Lower lobe of right lung (tissue), 2 donors: ENCODE data around the gene FNBP1. TPM values are rescaled to one million over a fixed set of nuclear protein-coding genes. Genes with fewer than 3 reads are reported as not detected.

ENCODE experiments used
- ATAC-seq, 2 donors: fragments of 200-7000 bp; cut with Tn5 transposase; one replicate each; pipeline ENCODE4 v1.9.1; 2020 to 2022; ENCODE audit warnings: mild to moderate bottlenecking in 2 of 2, moderate library complexity in 2 of 2
- DNase-seq: peaks from one replicate; pipeline ENCODE4 v3.0.0-alpha.2; 2020
- H3K27ac ChIP-seq: fragments of 200-600 bp; one replicate; pipeline ENCODE4 v1.8.0; 2022
- H3K27me3 ChIP-seq: fragments of 200-600 bp; one replicate; pipeline ENCODE4 v1.8.0; 2022; ENCODE audit warnings: low read depth
- H3K36me3 ChIP-seq: fragments of 200-600 bp; one replicate; pipeline ENCODE4 v1.8.0; 2022; ENCODE audit warnings: mild to moderate bottlenecking
- H3K4me1 ChIP-seq: fragments of 200-600 bp; one replicate; pipeline ENCODE4 v1.8.0; 2022
- H3K4me3 ChIP-seq: fragments of 200-600 bp; one replicate; pipeline ENCODE4 v1.8.0; 2022; ENCODE audit warnings: mild to moderate bottlenecking
- H3K9me3 ChIP-seq: fragments of 200-600 bp; one replicate; pipeline ENCODE4 v1.8.0; 2022
- intact Hi-C: fragments of 100-400 bp; cut with DNase I; formaldehyde crosslinking; loops from one replicate; pipeline ENCODE4 v1.11.0; 2022
- total RNA-seq: library from RNA; stranded (reverse); fragmentation: NEBNext Ultra II Directional; extraction: Animal tissue kit (Norgen Biotek cat#: 25700); gene quantifications from one replicate; pipeline ENCODE4 v1.2.1, GENCODE V29; 2021
- TF ChIP-seq, protein P1 (sequence below): fragments of 200-600 bp; IDR thresholded peaks from one replicate; pipeline ENCODE4 v1.8.0; 2022; ENCODE audit warnings: antibody characterized with exemption, mild to moderate bottlenecking
- donor health status: DM: no; HTN: yes; CAD: no; lungs with severe emphysema.

Gene FNBP1
- total RNA-seq, 1 donor from 2014 or later: 61.1 TPM

DNA sequence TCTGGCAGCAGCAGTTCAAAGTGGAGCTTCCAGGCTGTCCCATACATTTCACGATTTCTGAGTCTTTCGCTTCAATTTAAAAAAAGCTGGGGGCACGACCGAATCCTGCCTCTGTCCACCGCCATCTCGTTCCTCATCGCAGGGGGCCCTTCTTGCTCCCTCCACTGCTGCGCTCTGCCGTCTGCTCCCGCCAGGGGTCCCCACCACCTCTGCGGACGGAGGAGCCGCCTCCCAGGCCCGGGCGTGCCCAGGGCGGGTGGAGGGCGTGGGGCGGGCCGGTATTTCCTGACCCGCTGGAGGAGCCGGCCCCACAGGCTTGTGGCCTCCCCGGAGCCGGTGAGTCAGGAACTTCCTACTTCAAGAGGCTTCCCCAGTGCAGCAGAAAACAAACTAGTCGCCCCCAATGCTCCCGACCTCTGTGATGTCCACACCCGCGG, 157.3 kb downstream of the FNBP1 start:
- peak; percentile 96 for DNase-seq
- ATAC-seq: peak; percentile 94 to 95
- H3K27me3 ChIP-seq: no peaks in the 10 kb centered on the region
- no peaks in the 10 kb centered on the region for H3K36me3 ChIP-seq
- intact Hi-C loops: no loop called here
- H3K4me3 ChIP-seq: peak overlapping the region; percentile 55
- H3K27ac ChIP-seq: peak overlapping the region; percentile 87
- TF ChIP-seq, protein P1, sequence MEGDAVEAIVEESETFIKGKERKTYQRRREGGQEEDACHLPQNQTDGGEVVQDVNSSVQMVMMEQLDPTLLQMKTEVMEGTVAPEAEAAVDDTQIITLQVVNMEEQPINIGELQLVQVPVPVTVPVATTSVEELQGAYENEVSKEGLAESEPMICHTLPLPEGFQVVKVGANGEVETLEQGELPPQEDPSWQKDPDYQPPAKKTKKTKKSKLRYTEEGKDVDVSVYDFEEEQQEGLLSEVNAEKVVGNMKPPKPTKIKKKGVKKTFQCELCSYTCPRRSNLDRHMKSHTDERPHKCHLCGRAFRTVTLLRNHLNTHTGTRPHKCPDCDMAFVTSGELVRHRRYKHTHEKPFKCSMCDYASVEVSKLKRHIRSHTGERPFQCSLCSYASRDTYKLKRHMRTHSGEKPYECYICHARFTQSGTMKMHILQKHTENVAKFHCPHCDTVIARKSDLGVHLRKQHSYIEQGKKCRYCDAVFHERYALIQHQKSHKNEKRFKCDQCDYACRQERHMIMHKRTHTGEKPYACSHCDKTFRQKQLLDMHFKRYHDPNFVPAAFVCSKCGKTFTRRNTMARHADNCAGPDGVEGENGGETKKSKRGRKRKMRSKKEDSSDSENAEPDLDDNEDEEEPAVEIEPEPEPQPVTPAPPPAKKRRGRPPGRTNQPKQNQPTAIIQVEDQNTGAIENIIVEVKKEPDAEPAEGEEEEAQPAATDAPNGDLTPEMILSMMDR: peak; percentile 94
- peaks cover 65% of the 10 kb centered on the region for H3K4me1 ChIP-seq
- no peaks in the 10 kb centered on the region for H3K9me3 ChIP-seq

DNA sequence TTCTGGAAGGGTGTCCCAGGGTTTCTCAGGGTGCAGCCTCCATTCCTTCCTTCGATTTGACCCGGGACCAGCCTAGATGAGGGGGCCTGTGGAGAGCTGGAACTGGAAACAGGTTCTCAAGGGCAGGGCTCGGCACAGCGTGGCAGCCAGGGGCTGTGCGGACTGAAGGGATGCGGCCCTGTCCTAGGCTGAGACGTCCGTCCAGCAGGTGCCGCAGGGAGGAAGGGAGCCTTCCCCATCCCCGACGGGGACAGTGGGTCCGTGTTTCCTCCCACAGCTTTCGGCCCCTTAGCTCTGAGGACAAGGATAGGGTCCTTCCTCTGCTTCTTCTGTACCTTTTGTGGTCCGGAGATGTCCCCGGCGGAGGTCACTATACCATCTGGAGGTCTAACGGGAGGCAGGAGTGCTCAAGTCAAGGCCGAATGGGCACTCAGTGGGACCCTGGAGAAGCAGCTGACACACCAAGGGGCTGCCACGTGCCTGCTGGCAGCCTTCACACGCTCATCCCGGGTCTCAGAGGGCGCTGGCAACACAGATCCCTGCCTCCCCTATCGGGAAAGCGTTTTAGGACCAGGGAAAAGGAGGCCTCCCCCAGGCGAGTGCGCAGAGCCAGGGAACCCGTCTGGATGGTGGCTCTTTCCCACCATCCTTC, 157.8 kb downstream of the FNBP1 start:
- Histone ChIP-seq H3K27me3 (no peaks in the 10 kb centered on the region), H3K4me1 (peaks cover 63% of the 10 kb centered on the region), H3K36me3 (no peaks in the 10 kb centered on the region), H3K9me3 (no peaks in the 10 kb centered on the region), H3K27ac (peak overlapping the region; percentile 87), H3K4me3 (peak overlapping the region; percentile 55)
- TF ChIP-seq, protein P1: no peak
- peak; percentile 74 for DNase-seq
- intact Hi-C loops: no loop called here
- ATAC-seq: peak; percentile 56 to 57

DNA sequence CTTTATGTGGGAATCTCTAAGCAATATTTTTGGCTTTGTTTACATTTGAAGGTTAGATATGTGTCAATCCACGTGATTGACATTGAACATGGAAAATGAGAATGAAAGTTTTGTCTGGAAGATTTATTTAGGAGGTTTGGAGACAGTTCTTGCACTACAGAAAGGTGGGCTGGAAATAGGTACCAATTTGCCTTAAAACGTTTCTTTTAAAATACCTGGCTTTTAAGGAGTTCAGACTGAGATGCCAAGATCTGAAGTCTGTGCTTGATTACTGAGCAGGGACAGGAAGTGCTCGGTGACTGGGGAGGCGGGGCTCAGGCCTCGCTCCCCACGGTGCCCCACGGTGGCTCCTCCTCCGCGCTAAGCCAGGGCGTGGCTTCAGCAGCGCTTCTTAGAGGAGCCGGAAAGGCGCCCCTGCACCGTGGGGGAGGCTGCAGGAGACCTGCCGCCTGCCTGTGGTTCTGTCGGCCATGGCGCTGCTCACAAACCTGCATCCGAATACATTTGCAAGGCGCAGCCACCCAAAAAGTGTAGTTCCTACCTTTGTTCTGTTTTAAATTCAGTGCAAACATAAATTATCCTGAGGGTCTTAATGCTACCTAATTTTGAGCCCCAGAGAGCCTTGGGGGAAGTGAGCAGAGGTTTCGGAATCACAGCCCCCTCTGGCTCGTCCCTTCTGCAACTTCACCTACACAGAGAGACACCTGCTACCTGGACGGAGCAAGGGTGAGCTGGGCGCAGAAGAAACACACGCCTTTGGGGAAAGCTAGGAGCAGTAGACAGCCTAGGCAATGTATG, 158.6 kb downstream of the FNBP1 start:
- TF ChIP-seq, protein P1: no peak
- peaks cover 56% of the 10 kb centered on the region for H3K4me1 ChIP-seq

DNA sequence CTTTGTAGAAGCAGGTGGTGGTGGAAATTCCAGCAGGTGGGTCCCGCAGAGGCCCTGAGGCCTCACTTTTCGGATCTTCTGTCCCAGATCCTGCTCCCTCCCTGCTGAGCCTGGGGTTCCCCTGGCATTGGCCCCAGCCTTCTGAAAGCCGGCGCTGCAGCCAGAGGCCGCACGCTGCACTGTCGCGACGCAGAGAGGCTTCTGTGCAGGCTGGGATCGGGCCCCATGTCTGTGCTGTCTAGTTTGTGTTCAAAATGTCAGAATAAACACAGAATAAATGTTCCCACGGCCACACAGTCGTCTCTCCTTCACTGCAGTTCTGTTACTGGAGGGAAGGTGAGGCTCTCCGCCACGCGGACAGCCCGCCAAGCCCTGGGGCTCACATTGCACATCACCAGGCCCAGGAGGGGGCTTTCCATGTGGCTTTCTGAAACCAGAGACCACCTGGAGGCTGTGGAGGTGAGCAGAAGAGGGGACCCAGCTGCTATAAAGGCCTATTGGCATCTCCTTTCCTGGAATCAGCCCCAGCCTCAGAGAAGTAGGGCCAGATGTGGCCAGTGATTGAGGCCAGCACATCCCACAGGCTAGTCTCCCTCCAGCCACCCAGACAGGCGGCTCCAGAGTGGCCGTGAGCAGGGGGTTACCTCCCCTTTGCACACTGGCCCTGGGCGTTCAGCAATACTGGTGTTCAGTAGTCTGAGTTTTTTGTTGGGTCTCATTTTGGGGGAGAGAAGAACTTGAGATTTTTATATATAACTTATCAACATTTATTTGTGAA, 161.3 kb downstream of the FNBP1 start:
- DNase-seq: no peak
- no peak overlapping the region for H3K27ac ChIP-seq
- H3K4me3 ChIP-seq: no peak overlapping the region
- ATAC-seq: no peak
- peaks cover 12% of the 10 kb centered on the region for H3K36me3 ChIP-seq
- no peaks in the 10 kb centered on the region for H3K9me3 ChIP-seq
- intact Hi-C loops: no loop called here
- H3K4me1 ChIP-seq: peaks cover 32% of the 10 kb centered on the region
- TF ChIP-seq, protein P1: no peak
- H3K27me3 ChIP-seq: no peaks in the 10 kb centered on the region

More for the DNA sequence above, 158.6 kb downstream of the FNBP1 start:
- ATAC-seq (peak; percentile 87 to 89), DNase-seq (peak; percentile 96)
- Histone ChIP-seq H3K9me3 (no peaks in the 10 kb centered on the region), H3K27me3 (no peaks in the 10 kb centered on the region), H3K27ac (peak overlapping the region; percentile 87), H3K4me3 (peak overlapping the region; percentile 55), H3K36me3 (no peaks in the 10 kb centered on the region)
- intact Hi-C loops: no loop called here
